Measurements from ENCODE around the gene ETV4. TPM values are rescaled to one million over a fixed set of nuclear protein-coding genes. Genes with fewer than 3 reads are reported as not detected.

The ETV4 gene
- polyA plus RNA-seq, 1 of the 3 experiments (the other 2 are of a cell fraction) = 33.2 TPM

GRCh38 chr17:43479948-43480347, 66.2 kb downstream of the ETV4 start:
- H3K79me2 ChIP-seq (ENCODE audit: insufficient read depth) = peaks cover 11% of the 10 kb centered on the region
- no peak overlapping the region for H2AFZ ChIP-seq (ENCODE audit: low read depth)
- H3K9me2 ChIP-seq = no peaks in the 10 kb centered on the region
- no peaks in the 10 kb centered on the region for H3K36me3 ChIP-seq (replicated peaks in 1 of 2; ENCODE audit: control insufficient read depth in 1 of 2, insufficient read depth in 2 of 2, low read length in 1 of 2)
- no peak overlapping the region for H3K27ac ChIP-seq (ENCODE audit: low read depth in 2 of 2, low read length in 1 of 2)
- H3K9ac ChIP-seq = no peak overlapping the region
- CTCF ChIA-PET = interaction anchor here (1.1 to 9.9 kb wide), 2 partner anchors 74 to 84 kb away, joined by 3 to 430 read pairs; partner anchors contain the start of gene ARL4D
- no peak overlapping the region for H3K4me2 ChIP-seq
- peaks cover 2 to 3% of the 10 kb centered on the region in 2 experiments; a peak in 1 of 4 replicates for H3K4me1 ChIP-seq (ENCODE audit: control insufficient read depth in 1 of 2, insufficient read depth in 2 of 2, low read depth in 1 of 2, low read length in 1 of 2)
- H4K20me1 ChIP-seq (ENCODE audit: insufficient read depth) = no peaks in the 10 kb centered on the region
- POLR2A ChIA-PET = interaction anchor here (1.0 kb wide), 1 partner anchor 81 kb away, joined by 3 read pairs; the partner anchor contains the start of gene ARL4D
- no peak for DNase-seq
- H3K9me3 ChIP-seq = no peaks in the 10 kb centered on the region
- no peaks in the 10 kb centered on the region for H3F3A ChIP-seq (replicated peaks; ENCODE audit: insufficient read depth)
- H3K27me3 ChIP-seq (ENCODE audit: insufficient read depth) = no peaks in the 10 kb centered on the region
- WGBS (ENCODE audit: low lambda C conversion rate) = 86% methylated on average over 3 of the region's 3 CpGs
- TF ChIP-seq FOSL2 (IDR thresholded peaks at IDR 0.05; ENCODE audit: borderline replicate concordance, low read depth) = no peak
- no peak for TF ChIP-seq FOXJ3 (CRISPR knock-in tag; IDR thresholded peaks at IDR 0.05)
- H3K4me3 ChIP-seq (ENCODE audit: low read depth in 2 of 2, low read length in 1 of 2) = no peak overlapping the region

Other genes with a start within 250 kb of the ETV4 start
- 22.7 and 29.5 TPM in 2 replicates for gene ARL4D, start 147.3 kb downstream of the ETV4 start, polyA plus RNA-seq (2012; rRNA removed)
- 31.3 and 35.1 TPM in 2 replicates for gene DHX8, start 62.4 kb downstream of the ETV4 start, polyA plus RNA-seq (2012; rRNA removed)
- 0.05 TPM in 1 of 2 replicates, not detected in the other for gene MEOX1, start 115.6 kb upstream of the ETV4 start, polyA plus RNA-seq (2012; rRNA removed)
- gene SOST, start 212.5 kb upstream of the ETV4 start, polyA plus RNA-seq (2012; rRNA removed) = not detected in 2 replicates
- 31.5 and 39.7 TPM in 2 replicates for gene DUSP3, start 232.6 kb upstream of the ETV4 start, polyA plus RNA-seq (2012; rRNA removed)
- gene CFAP97D1, start 234.1 kb upstream of the ETV4 start, polyA plus RNA-seq (2012; rRNA removed) = 0.02 TPM in 2 replicates